HepG2 (cell line): ENCODE results near the gene RNF40. TPM values are rescaled to one million over a fixed set of nuclear protein-coding genes. Genes with fewer than 3 reads are reported as not detected.

Experiments
- AKNA ChIP-seq: sonication (generic); formaldehyde crosslinking; IDR thresholded peaks from 2 replicates; pipeline ENCODE4 v1.4.0; 2020; ENCODE audit warnings: missing genetic modification reagents, borderline replicate concordance
- KDM3A ChIP-seq: IDR thresholded peaks from 2 replicates; pipeline ENCODE4 v1.6.1; 2018; ENCODE audit warnings: low read depth, missing compliant biosample characterization
- MXD3 ChIP-seq: IDR thresholded peaks from 2 replicates; pipeline ENCODE4 v1.6.1; 2016; ENCODE audit warnings: mild to moderate bottlenecking, missing biosample characterization, missing genetic modification reagents
- MYC ChIP-seq: sonication (generic); formaldehyde crosslinking; IDR thresholded peaks from 2 replicates; pipeline ENCODE4 v1.9.0; 2021; ENCODE audit warnings: missing genetic modification reagents, borderline replicate concordance
- NR0B2 ChIP-seq: sonication (generic); formaldehyde crosslinking; IDR thresholded peaks from 2 replicates; pipeline ENCODE4 v1.4.0; 2020; ENCODE audit warnings: mild to moderate bottlenecking, missing genetic modification reagents
- SP140L ChIP-seq: sonication (generic); formaldehyde crosslinking; IDR thresholded peaks from 2 replicates; pipeline ENCODE4 v1.4.0; 2020; ENCODE audit warnings: missing genetic modification reagents, borderline replicate concordance
- SUZ12 ChIP-seq: fragments of 150-350 bp; IDR thresholded peaks from 2 replicates; pipeline ENCODE4 v1.6.1; 2014; ENCODE audit warnings: low read depth, low read length
- THAP8 ChIP-seq: sonication (generic); formaldehyde crosslinking; IDR thresholded peaks from 2 replicates; pipeline ENCODE4 v1.5.1; 2020; ENCODE audit warnings: missing genetic modification reagents, mild to moderate bottlenecking, borderline replicate concordance
- ZFP82 ChIP-seq: sonication (generic); formaldehyde crosslinking; IDR thresholded peaks from 2 replicates; pipeline ENCODE4 v1.5.1; 2020; ENCODE audit warnings: mild to moderate bottlenecking, missing genetic modification reagents, borderline replicate concordance
- ZFYVE20 ChIP-seq: sonication (generic); formaldehyde crosslinking; IDR thresholded peaks from 2 replicates; pipeline ENCODE4 v1.8.0; 2023; ENCODE audit warnings: low read depth, mild to moderate bottlenecking, moderate library complexity, missing genetic modification reagents, borderline replicate concordance
- ZNF138 ChIP-seq: sonication (generic); formaldehyde crosslinking; IDR thresholded peaks from 2 replicates; pipeline ENCODE4 v1.5.0; 2020; ENCODE audit warnings: mild to moderate bottlenecking, low read depth, missing genetic modification reagents
- ZNF564 ChIP-seq: sonication (generic); formaldehyde crosslinking; IDR thresholded peaks from 2 replicates; pipeline ENCODE4 v1.8.1; 2023; ENCODE audit warnings: mild to moderate bottlenecking, missing genetic modification reagents
- polyA plus RNA-seq, 8 experiments: library from polyadenylated mRNA; depleted of rRNA in 3 of 8; stranded (reverse) in 7 of 8; unstranded in 1 of 8; fragments of >200 nt; fragmentation: Illumina TruSeq in 4 of 8; extraction: Trizol in 4 of 8; gene quantifications; 2 replicates each; pipeline versions ENCODE4 v1.2.1 to v1.2.3, GENCODE V29; 2011 to 2016; ENCODE audit warnings: low read depth in 4 of 8, missing spikeins in 1 of 8, mixed read lengths in 1 of 8; ENCODE audit not compliant: insufficient read depth in 1 of 8
- total RNA-seq, 5 experiments: library from RNA; depleted of rRNA; stranded (reverse); fragments of >200 nt; fragmentation: Illumina TruSeq; extraction: Trizol; gene quantifications; 2 replicates each; pipeline ENCODE4 v1.2.3, GENCODE V29; 2016; ENCODE audit warnings: low read depth in 1 of 5
- TF ChIP-seq, protein P1 (sequence below): sonication (generic); formaldehyde crosslinking; IDR thresholded peaks from 2 replicates; pipeline ENCODE4 v1.4.0; 2020; ENCODE audit warnings: missing genetic modification reagents
- TF ChIP-seq, protein P2 (sequence below): sonication (generic); formaldehyde crosslinking; IDR thresholded peaks from 2 replicates; pipeline ENCODE4 v1.4.0; 2020; ENCODE audit warnings: missing genetic modification reagents, borderline replicate concordance

RNF40 gene
- total and polyA plus RNA-seq, 2 of the 13 experiments (the other 11 are each of a cell fraction or from before 2014, with no cell fraction given) = 84.0 to 85.6 TPM

DNA sequence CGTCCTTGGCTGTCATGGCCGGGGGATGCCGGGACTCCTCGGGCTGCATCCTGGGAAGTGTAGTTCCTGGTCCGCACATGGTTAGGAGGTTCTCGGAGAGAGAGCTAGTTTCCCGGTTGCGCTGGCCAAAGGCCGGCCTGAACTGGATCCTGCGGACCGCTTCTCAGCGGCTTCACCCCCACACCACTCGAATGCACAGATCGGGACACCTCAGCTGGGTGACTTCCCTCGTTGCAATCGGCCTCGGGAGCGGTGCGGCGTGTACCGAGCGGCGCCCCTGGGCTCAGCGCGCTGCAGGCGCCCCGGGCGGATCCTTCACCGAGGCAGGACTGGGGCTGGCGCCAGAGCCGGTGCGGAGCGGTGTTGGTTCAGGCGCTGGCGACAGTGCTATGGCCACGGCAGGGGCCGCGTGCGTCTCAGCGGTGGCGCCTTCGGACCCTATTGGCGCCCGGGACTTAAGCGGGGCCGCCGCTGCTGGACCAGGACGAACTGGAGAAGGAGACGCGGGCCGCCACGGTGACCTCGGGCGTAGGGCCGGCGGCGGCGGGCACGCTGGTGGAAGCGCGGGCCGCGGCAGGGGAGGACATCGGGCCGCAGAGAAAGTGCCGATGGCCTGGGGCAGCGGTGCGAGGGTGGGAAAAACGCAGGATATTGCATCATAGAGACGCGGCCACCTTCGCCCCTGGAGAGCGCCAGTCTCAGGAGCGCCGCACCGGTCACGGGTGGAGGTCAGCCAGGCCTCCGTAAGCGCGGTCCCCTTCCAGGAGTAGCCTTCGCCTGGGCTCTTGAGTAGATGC lies 13.5 kb downstream of the RNF40 start (continued):
- peak; percentile 31 for TF ChIP-seq AKNA (CRISPR knock-in tag)
- TF ChIP-seq SUZ12 = peak; percentile 79
- peak; percentile 57; the same call in 1 of the 2 replicates for TF ChIP-seq ZNF564 (CRISPR knock-in tag)
- TF ChIP-seq ZNF138 (CRISPR knock-in tag) = peak; percentile 75
- peak; percentile 67 for TF ChIP-seq NR0B2 (CRISPR knock-in tag)
- TF ChIP-seq ZFYVE20 (CRISPR knock-in tag) = peak; percentile 88; the same call in 1 of the 2 replicates
- TF ChIP-seq, protein P1, sequence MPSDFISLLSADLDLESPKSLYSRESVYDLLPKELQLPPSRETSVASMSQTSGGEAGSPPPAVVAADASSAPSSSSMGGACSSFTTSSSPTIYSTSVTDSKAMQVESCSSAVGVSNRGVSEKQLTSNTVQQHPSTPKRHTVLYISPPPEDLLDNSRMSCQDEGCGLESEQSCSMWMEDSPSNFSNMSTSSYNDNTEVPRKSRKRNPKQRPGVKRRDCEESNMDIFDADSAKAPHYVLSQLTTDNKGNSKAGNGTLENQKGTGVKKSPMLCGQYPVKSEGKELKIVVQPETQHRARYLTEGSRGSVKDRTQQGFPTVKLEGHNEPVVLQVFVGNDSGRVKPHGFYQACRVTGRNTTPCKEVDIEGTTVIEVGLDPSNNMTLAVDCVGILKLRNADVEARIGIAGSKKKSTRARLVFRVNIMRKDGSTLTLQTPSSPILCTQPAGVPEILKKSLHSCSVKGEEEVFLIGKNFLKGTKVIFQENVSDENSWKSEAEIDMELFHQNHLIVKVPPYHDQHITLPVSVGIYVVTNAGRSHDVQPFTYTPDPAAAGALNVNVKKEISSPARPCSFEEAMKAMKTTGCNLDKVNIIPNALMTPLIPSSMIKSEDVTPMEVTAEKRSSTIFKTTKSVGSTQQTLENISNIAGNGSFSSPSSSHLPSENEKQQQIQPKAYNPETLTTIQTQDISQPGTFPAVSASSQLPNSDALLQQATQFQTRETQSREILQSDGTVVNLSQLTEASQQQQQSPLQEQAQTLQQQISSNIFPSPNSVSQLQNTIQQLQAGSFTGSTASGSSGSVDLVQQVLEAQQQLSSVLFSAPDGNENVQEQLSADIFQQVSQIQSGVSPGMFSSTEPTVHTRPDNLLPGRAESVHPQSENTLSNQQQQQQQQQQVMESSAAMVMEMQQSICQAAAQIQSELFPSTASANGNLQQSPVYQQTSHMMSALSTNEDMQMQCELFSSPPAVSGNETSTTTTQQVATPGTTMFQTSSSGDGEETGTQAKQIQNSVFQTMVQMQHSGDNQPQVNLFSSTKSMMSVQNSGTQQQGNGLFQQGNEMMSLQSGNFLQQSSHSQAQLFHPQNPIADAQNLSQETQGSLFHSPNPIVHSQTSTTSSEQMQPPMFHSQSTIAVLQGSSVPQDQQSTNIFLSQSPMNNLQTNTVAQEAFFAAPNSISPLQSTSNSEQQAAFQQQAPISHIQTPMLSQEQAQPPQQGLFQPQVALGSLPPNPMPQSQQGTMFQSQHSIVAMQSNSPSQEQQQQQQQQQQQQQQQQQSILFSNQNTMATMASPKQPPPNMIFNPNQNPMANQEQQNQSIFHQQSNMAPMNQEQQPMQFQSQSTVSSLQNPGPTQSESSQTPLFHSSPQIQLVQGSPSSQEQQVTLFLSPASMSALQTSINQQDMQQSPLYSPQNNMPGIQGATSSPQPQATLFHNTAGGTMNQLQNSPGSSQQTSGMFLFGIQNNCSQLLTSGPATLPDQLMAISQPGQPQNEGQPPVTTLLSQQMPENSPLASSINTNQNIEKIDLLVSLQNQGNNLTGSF (CRISPR knock-in tag) = peak; percentile 78; the same call in 1 of the 2 replicates
- TF ChIP-seq THAP8 (CRISPR knock-in tag) = peak; percentile 46
- no peak; the same call in 1 of the 2 replicates for TF ChIP-seq ZFP82 (CRISPR knock-in tag)
- TF ChIP-seq MXD3 (CRISPR knock-in tag) = peak; percentile 95
- TF ChIP-seq MYC (CRISPR knock-in tag) = peak; percentile 99
- TF ChIP-seq, protein P2, sequence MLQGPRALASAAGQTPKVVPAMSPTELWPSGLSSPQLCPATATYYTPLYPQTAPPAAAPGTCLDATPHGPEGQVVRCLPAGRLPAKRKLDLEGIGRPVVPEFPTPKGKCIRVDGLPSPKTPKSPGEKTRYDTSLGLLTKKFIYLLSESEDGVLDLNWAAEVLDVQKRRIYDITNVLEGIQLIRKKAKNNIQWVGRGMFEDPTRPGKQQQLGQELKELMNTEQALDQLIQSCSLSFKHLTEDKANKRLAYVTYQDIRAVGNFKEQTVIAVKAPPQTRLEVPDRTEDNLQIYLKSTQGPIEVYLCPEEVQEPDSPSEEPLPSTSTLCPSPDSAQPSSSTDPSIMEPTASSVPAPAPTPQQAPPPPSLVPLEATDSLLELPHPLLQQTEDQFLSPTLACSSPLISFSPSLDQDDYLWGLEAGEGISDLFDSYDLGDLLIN (CRISPR knock-in tag) = peak; percentile 81
- TF ChIP-seq SP140L = no peak
- TF ChIP-seq KDM3A (CRISPR knock-in tag) = peak; percentile 81; the same call in 1 of the 2 replicates
